ENCODE results near the gene S100A5.
"Not testable (repeated sequence)": the region's sequence is repeated elsewhere in the genome, so short reads cannot be mapped to it uniquely, and the experiment has no call there.

Gene S100A5

DNA sequence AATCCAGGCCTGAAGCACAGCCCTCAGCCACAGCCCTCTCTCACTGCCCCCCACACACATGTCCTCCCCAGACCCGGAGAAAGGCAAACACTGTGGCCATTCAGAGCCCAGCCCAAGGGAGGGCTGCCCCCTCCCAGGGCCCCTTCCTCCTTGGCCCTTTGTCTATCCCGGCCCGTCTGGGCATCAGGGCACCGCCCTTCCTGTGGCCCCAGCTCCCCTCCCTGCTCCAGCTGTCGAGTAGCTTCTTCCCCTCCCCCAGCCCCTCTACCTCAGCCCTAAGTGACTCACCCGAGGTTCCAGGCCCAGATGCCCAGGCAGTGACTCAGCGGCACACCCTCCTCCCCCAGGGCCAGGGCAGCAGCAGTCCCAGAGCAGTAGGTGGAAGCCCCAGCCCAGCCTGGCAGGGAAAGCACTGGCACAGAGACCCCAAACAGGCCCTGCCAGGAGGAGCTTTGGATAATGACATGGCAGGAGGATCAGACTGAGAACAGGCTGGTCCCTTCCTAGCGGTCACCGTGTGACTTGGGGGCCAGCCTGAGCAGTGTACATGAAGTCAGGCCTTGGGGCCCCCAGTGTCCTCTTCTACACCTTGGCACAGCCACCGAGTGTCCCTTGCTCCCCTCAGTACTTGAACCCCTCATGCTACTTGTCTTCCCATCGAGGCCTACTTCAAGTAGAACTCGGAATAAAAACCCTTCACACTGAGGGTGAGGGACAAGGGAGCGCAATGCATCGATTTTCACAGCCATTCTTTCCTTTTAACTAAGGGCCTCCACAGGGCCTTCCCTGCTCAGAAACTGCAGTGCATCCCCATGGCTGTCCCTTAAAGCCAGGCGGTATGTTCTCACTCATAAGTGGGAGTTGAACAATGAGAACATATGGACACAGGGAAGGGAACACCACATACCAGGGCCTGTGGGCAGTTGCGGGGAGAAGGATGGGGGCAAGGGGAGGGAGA, 26.0 kb upstream of the S100A5 start:
- peak; percentile 98 for DNase-seq (ENCODE audit: low read depth)

DNA sequence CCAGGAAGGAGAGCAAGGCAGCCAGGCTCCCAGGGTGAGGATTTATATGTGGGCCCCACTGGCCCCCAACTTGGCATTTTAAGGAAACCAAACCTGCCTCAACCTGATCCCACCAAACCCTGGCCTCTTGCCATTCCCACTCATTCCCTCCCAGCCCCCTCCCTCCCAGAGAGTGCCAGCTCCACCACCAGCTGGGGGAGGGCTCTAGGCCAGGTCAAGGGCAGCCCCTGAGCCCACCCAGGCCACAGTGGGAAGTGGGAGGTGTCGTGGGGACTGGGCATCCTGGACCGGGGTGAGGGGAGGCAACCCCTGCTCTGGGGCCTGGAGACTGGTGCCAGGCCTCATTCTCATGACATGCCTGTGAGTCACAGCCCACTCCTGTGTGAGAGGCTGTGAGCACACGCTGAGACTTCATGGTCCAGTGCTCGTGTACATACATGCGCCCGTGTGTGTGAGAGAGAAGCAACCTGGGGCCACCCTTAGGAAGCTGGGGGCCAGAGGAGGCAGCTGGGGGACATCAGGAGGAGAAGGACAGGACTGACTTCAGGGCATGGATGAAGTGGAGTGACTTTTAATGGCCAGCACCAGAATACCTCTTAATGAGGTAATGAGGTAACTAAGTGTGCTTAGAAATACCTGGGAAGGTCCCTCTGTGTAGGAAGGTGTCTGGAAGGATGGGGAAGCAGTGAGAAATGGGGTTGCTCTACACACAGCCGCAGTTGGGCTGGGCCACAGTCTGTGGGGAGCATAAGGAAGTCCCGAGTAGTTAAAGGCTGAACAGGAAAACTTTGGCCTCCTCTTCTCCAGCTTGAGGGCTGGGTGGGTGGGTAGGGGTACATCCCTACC, 25.0 kb upstream of the S100A5 start, which contains the start of gene S100A2:
Gene S100A2 (minus strand): TSS at position 316 of the 846 bp plus-strand sequence. CDS start 1,967 bp downstream, outside the sequence.
- no peak for DNase-seq (ENCODE audit: low read depth)

DNA sequence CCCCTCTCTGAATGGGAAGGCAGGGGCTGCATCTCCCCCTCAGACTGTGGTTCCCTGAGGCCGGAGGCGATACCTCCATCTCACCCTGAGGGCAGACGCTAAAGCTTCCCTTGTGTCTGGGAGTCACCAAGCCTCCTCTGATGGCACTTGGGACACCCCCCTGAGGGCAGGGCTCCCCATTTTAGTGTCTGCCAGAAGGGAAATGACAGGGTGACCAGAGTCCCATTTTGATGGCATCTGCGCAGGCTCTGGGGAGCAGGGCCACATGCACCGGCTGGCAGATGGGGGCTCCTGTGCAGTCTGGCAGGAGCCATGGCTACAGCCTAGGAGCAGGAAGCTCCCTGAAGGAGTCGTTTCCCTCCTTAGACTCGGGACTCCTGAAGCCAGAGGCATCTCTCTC, 23.3 kb upstream of the S100A5 start:
- no peak for DNase-seq (ENCODE audit: low read depth)

DNA sequence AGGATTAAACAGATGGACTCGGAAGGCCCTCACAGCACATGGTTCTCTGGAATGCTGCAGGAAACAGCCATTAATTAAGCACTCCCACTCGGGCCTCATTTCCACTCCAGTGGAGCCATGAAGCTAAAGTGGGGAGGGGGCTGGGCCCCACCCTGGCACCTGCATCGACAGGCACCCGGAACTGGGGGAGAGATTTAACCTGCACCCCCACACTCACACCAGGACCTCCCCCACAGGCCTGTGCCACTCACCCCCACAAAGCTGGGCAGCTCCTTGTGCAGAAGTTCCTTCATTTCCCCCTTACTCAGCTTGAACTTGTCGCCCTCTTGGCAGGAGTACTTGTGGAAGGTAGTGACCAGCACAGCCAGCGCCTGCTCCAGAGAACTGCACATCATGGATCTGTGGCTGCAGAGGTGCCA, 22.8 kb upstream of the S100A5 start:
- no peak for DNase-seq (ENCODE audit: low read depth)

DNA sequence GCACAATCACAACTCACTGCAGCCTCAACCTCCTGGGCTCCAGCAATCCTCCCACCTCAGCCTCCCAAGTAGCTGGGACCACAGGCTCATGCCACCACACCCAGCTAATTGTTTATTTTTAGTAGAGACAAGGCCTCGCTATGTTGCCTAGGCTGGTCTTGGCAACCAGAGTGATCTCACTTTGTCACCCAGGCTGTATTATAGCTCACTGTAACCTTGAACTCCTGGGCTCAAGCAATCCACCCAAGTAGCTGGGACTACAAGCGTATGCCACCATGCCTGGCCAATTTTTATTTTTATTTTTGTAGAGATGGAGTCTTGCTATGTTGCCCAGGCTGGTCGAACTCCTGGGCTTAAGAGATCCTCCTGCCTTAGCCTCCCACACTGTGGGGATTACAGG, 21.3 kb upstream of the S100A5 start:
- not testable (repeated sequence) for DNase-seq (ENCODE audit: low read depth)

DNA sequence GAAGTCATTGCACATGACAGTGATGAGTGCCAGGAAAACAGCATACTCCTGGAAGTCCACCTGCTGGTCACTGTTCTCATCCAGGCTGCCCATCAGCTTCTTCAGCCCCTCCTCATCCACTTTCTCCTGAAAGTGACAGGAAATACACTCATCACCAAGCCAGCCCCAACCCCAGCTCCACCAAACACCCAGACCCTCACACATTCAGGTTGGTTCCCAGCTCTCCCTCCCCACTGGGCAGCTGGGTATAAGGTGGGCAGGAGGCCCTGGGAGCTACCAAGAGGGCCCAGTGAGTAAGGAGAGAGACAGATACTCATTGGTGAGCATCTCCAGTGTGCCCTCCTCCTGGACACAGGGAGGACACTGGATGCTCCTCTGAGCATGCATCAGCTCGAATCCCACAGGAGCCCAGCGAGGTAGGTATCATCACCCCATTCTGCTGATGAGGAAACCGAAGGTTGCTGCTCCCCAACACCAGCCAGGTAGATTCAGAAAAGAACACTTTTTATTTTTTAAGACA, 20.8 kb upstream of the S100A5 start:
- no peak for DNase-seq (ENCODE audit: low read depth)

DNA sequence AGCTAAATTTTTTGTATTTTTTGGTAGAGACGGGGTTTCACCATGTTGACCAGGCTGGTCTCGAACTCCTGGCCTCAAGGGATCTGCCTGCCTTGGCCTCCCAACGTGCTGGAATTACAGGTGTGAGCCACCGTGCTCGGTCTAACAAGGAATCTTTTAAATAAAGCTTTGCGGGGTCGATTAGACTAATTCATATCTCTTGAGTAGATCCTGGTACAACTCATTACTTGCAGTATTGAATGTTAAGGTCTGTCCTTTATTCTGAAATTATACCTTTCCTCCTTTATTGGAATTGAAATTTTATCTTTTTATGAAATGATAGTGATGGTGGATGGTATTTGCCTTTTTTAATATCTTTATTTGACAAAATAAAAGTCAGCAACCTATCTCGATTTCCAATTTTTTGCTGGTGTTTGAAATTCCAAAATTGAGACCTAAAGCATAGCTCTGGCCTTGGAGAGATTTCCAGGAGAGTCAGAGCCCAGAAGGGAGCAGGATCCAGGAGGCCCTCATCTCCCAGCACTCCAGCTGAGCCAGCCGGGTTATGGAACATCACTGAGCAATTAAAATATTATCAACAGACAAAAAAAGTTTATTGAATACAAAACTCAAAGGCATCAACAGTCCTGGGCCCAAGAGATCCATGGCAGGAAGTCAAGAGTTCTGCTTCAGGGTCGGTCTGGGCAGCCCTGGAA, 20.2 kb upstream of the S100A5 start:
- DNase-seq (ENCODE audit: low read depth), result no peak

DNA sequence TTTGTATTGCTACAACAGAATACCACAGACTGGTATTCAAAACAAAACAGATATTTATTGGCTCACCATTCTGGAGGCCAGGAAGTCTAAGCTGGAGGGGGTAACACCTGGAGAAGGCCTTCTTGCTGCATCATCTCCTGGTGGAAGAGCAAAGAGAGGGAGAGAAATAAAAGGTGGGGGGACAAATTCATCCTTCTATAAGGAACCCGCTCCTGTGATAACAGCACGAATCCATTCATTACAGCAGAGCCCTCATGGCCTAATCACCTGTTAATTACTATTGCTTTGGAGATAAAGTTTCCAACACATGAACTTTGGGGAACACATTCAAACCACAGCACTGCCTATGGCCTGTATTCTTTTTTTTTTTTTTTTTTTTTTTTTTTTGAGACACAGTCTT, 19.5 kb upstream of the S100A5 start:
- DNase-seq (ENCODE audit: low read depth), result no peak

DNA sequence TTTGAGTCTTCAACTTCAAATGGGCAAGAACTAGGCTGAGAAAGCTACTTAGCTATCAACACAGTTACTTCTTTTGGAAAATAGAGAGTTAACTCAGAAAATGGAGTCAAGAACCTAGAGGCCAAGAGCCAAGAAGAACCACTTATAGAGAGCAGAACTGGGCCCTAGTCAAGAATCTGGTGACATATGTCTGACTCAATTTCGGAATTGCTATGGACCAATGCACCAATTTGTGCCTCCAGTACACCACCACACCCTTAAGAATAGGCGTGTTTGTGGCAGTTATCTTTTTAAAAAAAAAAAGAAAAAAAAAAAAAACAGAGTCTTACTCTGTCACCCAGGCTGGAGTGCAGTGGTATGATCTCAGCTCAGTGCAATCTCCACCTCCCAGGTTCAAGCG, 17.1 kb upstream of the S100A5 start:
- no peak for DNase-seq (ENCODE audit: low read depth)

DNA sequence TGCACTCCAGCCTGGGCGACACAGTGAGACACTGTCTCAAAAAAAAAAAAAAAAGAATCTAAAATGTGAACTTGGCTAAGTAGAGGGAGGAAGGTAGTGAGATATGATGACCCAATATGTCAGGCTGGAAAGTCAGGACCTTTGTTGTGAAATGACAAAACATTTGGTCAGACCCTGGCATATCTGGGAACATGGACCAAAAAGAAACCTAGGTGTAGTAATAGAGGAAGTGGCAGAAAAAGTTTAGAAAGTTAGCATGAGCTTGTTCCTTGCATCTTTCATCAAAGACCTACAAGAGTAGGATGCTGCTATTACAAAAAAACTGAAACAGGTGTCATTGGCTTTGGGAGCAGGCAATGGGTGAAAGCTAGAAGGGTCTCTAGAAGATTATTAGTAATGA, 15.6 kb upstream of the S100A5 start:
- no peak for DNase-seq (ENCODE audit: low read depth)

DNA sequence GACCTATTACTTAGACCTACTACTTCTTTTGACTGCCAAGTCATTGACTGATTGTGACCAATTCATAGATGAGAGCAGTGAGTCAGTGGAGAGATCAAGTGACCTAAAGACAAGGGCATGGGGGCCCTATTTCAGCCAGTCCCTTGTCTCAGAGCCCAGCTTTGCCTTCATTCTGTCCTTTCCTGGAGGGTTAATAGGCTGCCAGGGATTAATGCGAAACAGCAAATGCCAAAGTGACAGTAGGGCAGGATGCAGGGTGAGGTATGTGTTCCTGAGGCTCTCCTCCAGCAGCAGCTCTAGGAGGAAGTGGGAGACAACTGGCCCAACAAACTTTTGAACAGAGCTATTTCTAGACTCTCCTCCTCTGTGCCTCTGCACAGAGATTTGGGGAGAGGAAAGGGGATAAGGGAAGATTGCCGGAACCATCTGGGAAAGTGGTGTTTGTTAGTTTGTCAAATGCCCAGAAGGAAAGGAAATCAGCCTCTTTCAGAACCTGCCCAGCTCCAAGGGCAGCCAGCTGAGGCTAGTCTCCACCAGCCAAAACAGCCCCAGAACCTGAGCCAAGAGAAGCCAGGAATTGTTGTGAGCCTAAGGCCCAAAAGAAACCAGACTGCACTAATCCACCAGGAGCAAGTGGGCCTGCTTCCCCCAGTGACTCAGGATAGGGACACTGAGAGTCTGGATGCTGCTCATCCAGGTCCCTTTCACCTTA, 13.3 kb upstream of the S100A5 start:
- DNase-seq (ENCODE audit: low read depth), result no peak

DNA sequence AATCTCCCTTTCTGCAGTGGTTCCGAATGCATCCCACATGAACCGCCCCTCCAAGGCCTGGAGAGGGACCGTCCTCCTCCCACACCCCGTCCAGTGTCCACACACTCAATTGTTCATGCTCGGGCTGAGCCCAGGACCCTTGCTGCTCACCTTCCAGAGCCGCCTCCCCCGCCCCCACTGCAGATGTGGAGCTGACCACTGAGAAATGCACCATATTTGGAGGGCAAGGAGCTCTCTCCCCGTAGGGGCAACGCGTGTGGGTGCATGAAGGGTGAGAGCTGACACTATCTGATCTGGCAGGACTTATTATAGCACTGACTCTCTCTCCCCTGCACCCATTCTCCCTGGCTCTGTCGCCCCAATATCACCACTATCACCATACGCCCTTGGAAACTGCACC, 12.4 kb upstream of the S100A5 start:
- DNase-seq (ENCODE audit: low read depth), result no peak

DNA sequence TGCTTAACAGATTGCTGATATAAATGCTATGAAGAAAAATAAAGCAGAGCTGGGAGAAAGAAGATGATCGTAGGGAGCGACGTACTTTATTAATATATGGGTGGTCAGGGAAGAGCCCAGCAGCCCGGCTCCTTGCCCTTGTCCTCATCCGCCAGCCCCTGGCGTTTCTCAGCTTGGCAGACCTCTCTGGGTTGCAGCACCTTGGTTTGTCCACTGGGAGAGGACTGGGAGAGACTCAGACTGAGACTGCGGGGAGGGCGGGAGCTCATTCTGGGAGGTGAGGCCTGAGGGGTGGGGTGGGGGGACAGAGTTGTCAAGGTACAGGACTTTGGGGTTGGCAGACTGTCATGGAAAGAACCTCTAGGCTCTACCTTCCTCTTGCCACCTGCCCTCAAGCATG, 11.6 kb upstream of the S100A5 start:
- no peak for DNase-seq (ENCODE audit: low read depth)

DNA sequence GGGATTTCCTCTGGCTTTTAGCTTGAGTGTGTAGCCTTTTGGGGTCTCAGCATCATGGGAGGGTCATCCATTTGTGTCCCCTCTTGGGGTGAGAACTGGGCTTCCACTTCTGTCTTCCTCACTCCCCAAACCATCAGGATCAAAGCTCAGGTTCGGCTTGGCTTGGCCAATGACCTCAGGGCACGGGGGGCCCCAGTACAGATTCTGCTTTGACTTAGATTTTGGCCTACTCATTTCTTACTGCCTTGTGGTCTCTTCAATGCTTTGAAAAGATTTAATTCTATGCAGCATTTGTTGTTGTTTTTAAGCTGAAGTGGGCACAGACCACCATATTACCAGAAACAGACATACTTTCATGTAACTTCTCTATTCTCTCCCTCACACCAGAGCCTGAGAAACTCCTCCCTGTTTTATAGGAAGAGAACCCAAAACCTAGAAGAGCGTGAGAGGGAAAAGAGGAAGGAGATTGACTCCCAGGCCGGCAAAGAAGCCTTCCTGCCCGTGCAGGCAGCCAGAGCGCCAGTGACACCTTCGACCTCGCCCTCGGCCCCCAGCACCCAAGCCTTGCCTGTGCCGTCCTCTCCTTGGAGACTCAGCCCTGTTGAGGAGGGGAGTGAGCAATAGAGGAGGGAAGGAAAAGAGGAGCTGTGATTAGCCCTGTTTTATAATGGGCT, 10.2 kb upstream of the S100A5 start:
- no peak for DNase-seq (ENCODE audit: low read depth)

DNA sequence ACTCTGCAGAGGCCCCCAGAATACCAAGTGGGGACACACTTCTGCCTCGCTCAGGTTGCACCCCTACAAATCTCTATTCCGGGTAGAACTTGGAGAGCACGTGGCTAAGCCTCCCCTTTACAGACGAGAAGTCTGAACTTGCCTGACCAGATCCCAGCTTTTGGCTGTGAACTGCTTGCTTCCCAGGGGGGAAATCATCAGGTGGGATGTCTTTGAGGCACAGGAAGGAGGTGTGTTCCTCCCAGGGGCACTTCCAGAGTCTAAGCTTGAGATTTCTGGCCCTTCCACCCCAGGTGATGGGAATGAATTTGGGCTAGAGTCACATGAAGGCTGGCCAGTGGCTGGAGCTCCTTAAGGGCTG, 9.6 kb upstream of the S100A5 start:
- DNase-seq (ENCODE audit: low read depth), result no peak

DNA sequence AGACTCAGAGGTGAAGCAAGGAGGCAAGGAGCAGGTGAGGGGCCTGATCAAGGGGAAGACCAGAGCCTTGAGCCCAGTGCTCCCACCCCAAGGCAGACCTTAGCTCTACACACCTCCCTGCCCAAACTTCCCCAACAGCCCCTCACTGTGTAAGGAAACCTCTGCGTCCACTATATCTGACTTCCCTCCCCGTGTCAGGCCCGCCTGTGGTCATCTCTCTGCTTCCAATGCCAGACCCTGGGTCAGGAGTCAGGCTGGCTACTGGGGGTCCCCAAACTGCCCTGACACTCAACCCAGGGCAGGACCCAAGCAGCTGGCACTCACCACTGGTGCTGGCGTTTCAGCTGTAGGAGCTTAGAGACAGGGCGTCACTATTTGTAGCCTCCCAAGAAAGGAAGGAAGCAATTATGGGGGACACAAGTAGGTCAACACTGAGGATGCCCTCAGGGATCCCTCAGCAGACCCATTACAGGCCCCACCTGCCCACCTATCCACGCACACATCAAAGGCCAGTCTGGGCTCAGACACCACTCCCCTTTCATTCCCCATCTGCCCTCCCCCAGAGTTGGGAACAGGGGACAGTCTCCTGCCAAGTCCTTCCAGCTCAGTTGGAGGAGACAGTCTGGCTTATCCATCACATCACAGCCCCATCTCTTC, 9.1 kb upstream of the S100A5 start:
- no peak for DNase-seq (ENCODE audit: low read depth)

DNA sequence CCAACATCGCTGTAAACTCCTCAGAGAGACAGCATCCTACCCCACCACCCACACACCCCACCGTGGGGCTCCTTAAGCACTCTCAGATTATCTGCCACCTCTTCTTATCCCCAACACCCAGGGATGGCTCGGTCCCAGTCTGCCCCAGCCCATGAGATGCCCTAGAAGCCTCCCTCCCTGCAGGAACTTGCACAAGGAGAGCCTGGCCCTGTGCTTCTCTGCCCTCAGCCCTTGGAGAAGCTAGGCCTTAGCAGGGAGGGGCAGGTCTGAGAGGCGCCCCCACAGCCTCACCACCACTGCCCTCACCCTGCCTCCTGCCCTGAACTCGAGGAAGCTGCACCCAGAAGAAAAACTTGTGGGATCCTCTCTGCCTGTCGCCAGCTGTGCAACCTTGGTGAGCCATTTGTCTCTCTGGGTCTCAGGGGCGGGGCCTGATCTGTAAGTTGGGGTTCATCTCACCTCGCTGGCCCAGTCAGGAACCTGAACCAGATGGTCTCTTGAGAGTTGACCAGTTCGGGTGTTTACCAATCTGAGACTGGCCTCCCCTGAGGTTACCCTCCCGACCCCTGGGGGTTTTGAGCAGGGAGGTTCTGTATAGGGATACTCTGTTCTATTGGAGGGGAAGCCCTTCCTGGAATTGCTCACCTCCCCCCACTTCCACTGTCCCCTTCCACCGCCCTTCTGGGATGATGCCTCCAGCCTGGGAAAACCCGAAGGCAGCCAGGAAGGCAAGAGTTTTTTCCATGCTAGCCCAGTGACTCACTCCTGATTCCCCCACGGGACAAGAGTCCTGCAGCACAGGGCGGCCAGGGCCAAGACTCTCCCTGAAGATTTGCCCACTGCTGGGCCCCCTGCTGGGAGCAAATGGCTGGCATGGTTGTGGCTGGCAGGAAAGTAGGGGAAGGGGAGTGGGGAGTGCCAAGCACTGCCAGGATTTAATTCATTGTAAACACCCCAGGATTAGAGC, 8.3 kb upstream of the S100A5 start, which contains the start of gene S100A3:
Gene S100A3 (minus strand): TSS at position 537 of the 967 bp plus-strand sequence. CDS start 773 bp downstream, outside the sequence.
- no peak for DNase-seq (ENCODE audit: low read depth)

DNA sequence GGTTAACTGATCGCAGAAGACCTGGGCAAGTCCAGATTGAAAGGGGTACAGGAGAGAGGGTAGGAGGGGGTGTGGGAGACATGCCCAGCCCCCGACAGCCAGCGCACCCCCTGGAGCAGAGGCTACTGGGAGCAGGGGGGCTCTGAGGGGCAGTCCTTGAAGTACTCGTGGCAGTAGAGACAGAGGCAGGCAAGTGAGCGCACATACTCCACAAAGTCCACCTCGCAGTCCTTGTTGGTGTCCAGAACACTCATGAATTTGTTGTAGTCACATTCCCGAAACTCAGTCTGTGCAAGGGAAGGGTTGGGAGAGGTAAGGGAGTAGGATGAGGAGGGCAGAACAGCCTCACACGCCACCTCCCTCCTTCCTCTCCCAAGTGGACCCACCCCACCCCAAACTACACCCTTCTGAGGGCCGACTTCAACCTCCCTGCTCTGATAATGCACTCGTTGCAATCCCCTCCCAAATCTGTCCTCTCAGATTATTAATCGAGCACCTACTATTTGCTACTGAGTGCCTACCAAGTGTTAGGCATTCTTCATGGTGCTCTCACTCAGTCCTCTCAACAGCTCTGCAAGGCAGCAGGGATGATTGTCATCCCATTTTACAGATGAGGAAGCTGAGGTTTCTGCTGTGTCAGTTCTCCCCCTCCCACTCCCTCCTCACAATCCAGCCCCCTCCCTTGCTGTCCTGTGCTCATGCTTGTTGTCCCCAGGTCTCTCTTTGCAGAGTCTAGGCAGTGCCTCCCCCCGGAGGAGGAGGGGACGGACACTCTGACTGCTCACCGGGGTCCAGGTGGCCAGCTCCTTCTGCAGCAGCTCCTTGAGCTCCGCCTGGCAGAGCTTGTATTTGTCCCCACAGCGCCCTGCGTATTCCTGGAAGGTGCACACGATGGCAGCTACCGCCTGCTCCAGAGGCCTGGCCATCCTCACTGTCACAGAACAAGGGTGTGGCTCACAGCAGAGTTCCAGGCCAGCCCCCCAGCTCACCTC, 7.1 kb upstream of the S100A5 start:
- no peak for DNase-seq (ENCODE audit: low read depth)
